CD14-positive monocyte (primary cell): ENCODE results near the gene PANK4. TPM values are rescaled to one million over a fixed set of nuclear protein-coding genes. Genes with fewer than 3 reads are reported as not detected.

ENCODE experiments used
- DNase-seq, 3 donors: peaks; one replicate each; pipeline ENCODE4 v3.0.0-alpha.2; 2011 to 2022
- H2AFZ ChIP-seq: 2 replicates; pipeline ENCODE4 v1.6.0; 2012; ENCODE audit warnings: mild to moderate bottlenecking, low read depth, low read length, inconsistent platforms; ENCODE audit not compliant: insufficient read depth, poor library complexity, severe bottlenecking
- H3K27ac ChIP-seq, 2 donors: 1 replicate in 1 of 2; 2 replicates in 1 of 2; pipeline ENCODE4 v1.5.1; 2012 to 2013; ENCODE audit warnings: low read length in 2 of 2, control low read depth in 1 of 2, inconsistent platforms in 1 of 2, low read depth in 1 of 2, mild to moderate bottlenecking in 1 of 2
- H3K27me3 ChIP-seq, 2 donors: one replicate each; pipeline versions ENCODE4 v1.6.0 to v1.6.1; 2011 to 2013; ENCODE audit warnings: low read length in 2 of 2; ENCODE audit not compliant: control insufficient read depth in 2 of 2, insufficient read depth in 2 of 2
- H3K36me3 ChIP-seq, 2 donors: replicated peaks in 1 of 2; 1 replicate in 1 of 2; 2 replicates in 1 of 2; pipeline versions ENCODE4 v1.5.1 to v1.6.1; 2012 to 2013; ENCODE audit warnings: low read length in 2 of 2, control low read depth in 1 of 2, inconsistent platforms in 1 of 2, mild to moderate bottlenecking in 1 of 2; ENCODE audit not compliant: insufficient read depth in 2 of 2, control insufficient read depth in 1 of 2
- H3K4me1 ChIP-seq, 2 donors: 1 replicate in 1 of 2; 2 replicates in 1 of 2; pipeline versions ENCODE4 v1.5.1 to v1.6.1; 2012 to 2013; ENCODE audit warnings: low read length in 2 of 2, control low read depth in 1 of 2, inconsistent platforms in 1 of 2, mild to moderate bottlenecking in 1 of 2, moderate library complexity in 1 of 2; ENCODE audit not compliant: insufficient read depth in 2 of 2, control insufficient read depth in 1 of 2
- H3K4me2 ChIP-seq: replicated peaks from 2 replicates; pipeline ENCODE3; 2012; ENCODE audit warnings: low read length, moderate library complexity, mild to moderate bottlenecking; ENCODE audit not compliant: poor library complexity, severe bottlenecking; ENCODE audit errors: extremely low read depth
- H3K4me3 ChIP-seq, 3 experiments: fragments of 200-600 bp in 1 of 3; sonication (generic) in 1 of 3; replicated peaks in 1 of 3; 1 replicate in 2 of 3; 2 replicates in 1 of 3; pipeline ENCODE4 v1.5.1; 2011 to 2013; ENCODE audit warnings: low read length in 3 of 3, mild to moderate bottlenecking in 3 of 3, control low read depth in 2 of 3, low read depth in 2 of 3, inconsistent platforms in 1 of 3, moderate library complexity in 1 of 3
- H3K79me2 ChIP-seq: 2 replicates; pipeline ENCODE4 v1.6.0; 2012; ENCODE audit warnings: mild to moderate bottlenecking, control low read depth, inconsistent platforms, low read length, moderate library complexity; ENCODE audit not compliant: insufficient read depth
- H3K9ac ChIP-seq: 2 replicates; pipeline ENCODE4 v1.6.0; 2017; ENCODE audit warnings: low read length, mild to moderate bottlenecking; ENCODE audit not compliant: insufficient read depth, poor library complexity, severe bottlenecking
- H3K9me3 ChIP-seq, 2 donors: replicated peaks in 1 of 2; 1 replicate in 1 of 2; 2 replicates in 1 of 2; pipeline versions ENCODE4 v1.5.1 to v1.6.1; 2012 to 2013; ENCODE audit warnings: low read length in 2 of 2, control low read depth in 1 of 2; ENCODE audit not compliant: control insufficient read depth in 1 of 2, insufficient read depth in 1 of 2
- H4K20me1 ChIP-seq: 2 replicates; pipeline ENCODE4 v1.6.0; 2012; ENCODE audit warnings: mild to moderate bottlenecking, low read length, control low read depth, moderate library complexity; ENCODE audit not compliant: insufficient read depth
- H3K27ac Mint-ChIP-seq, 7 donors: one replicate each; pipeline ENCODE4 v1.8.0; 2020; ENCODE audit warnings: mild to moderate bottlenecking in 7 of 7, mixed read lengths in 7 of 7, moderate library complexity in 6 of 7, inconsistent platforms in 2 of 7
- H3K27me3 Mint-ChIP-seq, 3 donors: one replicate each; pipeline ENCODE4 v1.8.0; 2021 to 2022; ENCODE audit warnings: low read depth in 3 of 3, mild to moderate bottlenecking in 3 of 3, mixed read lengths in 3 of 3, moderate library complexity in 3 of 3, inconsistent platforms in 1 of 3
- H3K36me3 Mint-ChIP-seq, 2 donors: one replicate each; pipeline ENCODE4 v1.8.0; 2020; ENCODE audit warnings: mixed read lengths in 2 of 2, inconsistent platforms in 1 of 2, mild to moderate bottlenecking in 1 of 2
- H3K4me1 Mint-ChIP-seq: one replicate; pipeline ENCODE4 v1.8.0; 2020; ENCODE audit warnings: mild to moderate bottlenecking, mixed read lengths
- H3K4me3 Mint-ChIP-seq, 2 donors: one replicate each; pipeline ENCODE4 v1.8.0; 2020; ENCODE audit warnings: mild to moderate bottlenecking in 2 of 2, mixed read lengths in 2 of 2, moderate library complexity in 1 of 2
- H3K9me3 Mint-ChIP-seq, 7 donors: one replicate each; pipeline ENCODE4 v1.8.0; 2020 to 2022; ENCODE audit warnings: mixed read lengths in 7 of 7, mild to moderate bottlenecking in 6 of 7, moderate library complexity in 6 of 7, inconsistent platforms in 2 of 7
- WGBS: methylation state at CpG from one replicate; pipeline ENCODE4 v1.1.5; 2013; ENCODE audit warnings: missing lambda C conversion rate; ENCODE audit not compliant: insufficient coverage; 5-methylcytosine and 5-hydroxymethylcytosine counted together
- intact Hi-C, 2 donors: fragments of 100-400 bp; cut with micrococcal nuclease; formaldehyde crosslinking; loops; one replicate each; pipeline versions ENCODE4 v1.15.0 to v1.15.1; 2023
- polyA plus RNA-seq, 3 donors: library from polyadenylated mRNA; depleted of rRNA in 1 of 3; unstranded in 2 of 3; stranded (reverse) in 1 of 3; fragments of 300-500 nt in 2 of 3; fragments of >200 nt in 1 of 3; fragmentation: Illumina TruSeq in 2 of 3; gene quantifications; 1 replicate in 2 of 3; 2 replicates in 1 of 3; pipeline ENCODE4 v1.2.3, GENCODE V29; 2012 to 2021
- TF ChIP-seq, protein P1 (sequence below): fragments of 200-600 bp; IDR thresholded peaks from one replicate; pipeline ENCODE4 v1.8.0; 2022; ENCODE audit warnings: antibody characterized with exemption, mild to moderate bottlenecking

The PANK4 gene
- polyA plus RNA-seq, 3 donors = 11.9 to 30.2 (median 13.7) TPM

- TF ChIP-seq, protein P1, sequence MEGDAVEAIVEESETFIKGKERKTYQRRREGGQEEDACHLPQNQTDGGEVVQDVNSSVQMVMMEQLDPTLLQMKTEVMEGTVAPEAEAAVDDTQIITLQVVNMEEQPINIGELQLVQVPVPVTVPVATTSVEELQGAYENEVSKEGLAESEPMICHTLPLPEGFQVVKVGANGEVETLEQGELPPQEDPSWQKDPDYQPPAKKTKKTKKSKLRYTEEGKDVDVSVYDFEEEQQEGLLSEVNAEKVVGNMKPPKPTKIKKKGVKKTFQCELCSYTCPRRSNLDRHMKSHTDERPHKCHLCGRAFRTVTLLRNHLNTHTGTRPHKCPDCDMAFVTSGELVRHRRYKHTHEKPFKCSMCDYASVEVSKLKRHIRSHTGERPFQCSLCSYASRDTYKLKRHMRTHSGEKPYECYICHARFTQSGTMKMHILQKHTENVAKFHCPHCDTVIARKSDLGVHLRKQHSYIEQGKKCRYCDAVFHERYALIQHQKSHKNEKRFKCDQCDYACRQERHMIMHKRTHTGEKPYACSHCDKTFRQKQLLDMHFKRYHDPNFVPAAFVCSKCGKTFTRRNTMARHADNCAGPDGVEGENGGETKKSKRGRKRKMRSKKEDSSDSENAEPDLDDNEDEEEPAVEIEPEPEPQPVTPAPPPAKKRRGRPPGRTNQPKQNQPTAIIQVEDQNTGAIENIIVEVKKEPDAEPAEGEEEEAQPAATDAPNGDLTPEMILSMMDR = no peak
- H3K4me3 ChIP-seq = no peak overlapping the region
- H3K4me1 ChIP-seq = peaks cover 31 to 42% of the 10 kb centered on the region in 2 donors
- intact Hi-C loops = loop anchor here (5.0 to 10.0 kb wide), 5 partner anchors 59 to 324 kb away; partner anchors contain the start of genes MORN1 (in 1 of the 2), PEX10 (in 1 of the 2), PRXL2B (in 1 of the 2) and RER1 (in 1 of the 2)
- peak overlapping the region; percentile 34 for H3K4me2 ChIP-seq
- H3K27me3 Mint-ChIP-seq = peaks cover 39 to 70% (median 58%) of the 10 kb centered on the region in 3 donors
- peaks cover 31% of the 10 kb centered on the region for H3K4me1 Mint-ChIP-seq
- DNase-seq = no peak
- H3K9me3 ChIP-seq = no peaks in the 10 kb centered on the region
- H3K27ac Mint-ChIP-seq = peak overlapping the region in 1 of 7 donors; percentile 28
- H2AFZ ChIP-seq = no peak overlapping the region
- peaks cover 30 to 57% of the 10 kb centered on the region in 2 donors for H3K27me3 ChIP-seq
- no peak overlapping the region for H3K27ac ChIP-seq
- H3K4me3 Mint-ChIP-seq = peak overlapping the region in 1 of 2 donors; percentile 78
- WGBS = 33% methylated on average over 1 of the region's 10 CpGs
- peaks cover 32% of the 10 kb centered on the region for H4K20me1 ChIP-seq
- no peaks in the 10 kb centered on the region for H3K36me3 ChIP-seq
- H3K79me2 ChIP-seq = peaks cover 24% of the 10 kb centered on the region
- peaks cover 5 to 6% of the 10 kb centered on the region in 2 donors for H3K36me3 Mint-ChIP-seq
- H3K9ac ChIP-seq = no peak overlapping the region
- H3K9me3 Mint-ChIP-seq = peaks cover 0 to 11% (median 0%) of the 10 kb centered on the region in 7 donors
Observed at GRCh38 chr1:2528611-2528965, 2.2 kb upstream of the PANK4 start.

DNA sequence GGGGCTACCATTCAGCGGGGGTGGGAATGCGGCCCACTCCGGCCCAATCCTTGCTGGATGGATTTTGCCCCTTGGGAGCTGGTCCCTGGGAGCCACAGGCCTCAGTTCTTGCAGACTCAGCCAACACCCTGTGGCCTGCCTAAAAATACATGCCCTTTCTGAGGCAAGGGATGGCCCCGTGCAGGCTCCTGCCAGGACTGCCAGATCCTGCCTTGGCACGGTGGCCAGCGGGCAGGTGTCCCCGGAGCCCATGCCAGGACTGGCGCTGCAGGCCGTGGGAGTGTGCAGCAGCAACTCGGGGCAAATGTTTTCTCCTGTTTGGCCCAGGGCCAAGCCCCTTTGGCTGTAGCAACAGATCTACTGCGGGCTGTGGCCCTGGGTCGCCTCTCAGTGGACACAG, 1.6 kb upstream of the PANK4 start:
- H3K27ac ChIP-seq = no peak overlapping the region
- TF ChIP-seq, protein P1 = no peak
- H3K4me2 ChIP-seq = no peak overlapping the region
- Mint-ChIP-seq H3K4me3 (peak overlapping the region in 1 of 2 donors; percentile 76), H3K36me3 (peaks cover 6 to 7% of the 10 kb centered on the region in 2 donors), H3K9me3 (peaks cover 0 to 11% (median 0%) of the 10 kb centered on the region in 7 donors), H3K27ac (no peak overlapping the region), H3K27me3 (peaks cover 35 to 64% (median 53%) of the 10 kb centered on the region in 3 donors), H3K4me1 (peaks cover 31% of the 10 kb centered on the region)
- peaks cover 38% of the 10 kb centered on the region for H4K20me1 ChIP-seq
- H3K4me1 ChIP-seq = peaks cover 31 to 42% of the 10 kb centered on the region in 2 donors
- H3K36me3 ChIP-seq = no peaks in the 10 kb centered on the region
- H3K79me2 ChIP-seq = peaks cover 30% of the 10 kb centered on the region
- intact Hi-C loops = loop anchor here (5.0 to 10.0 kb wide), 5 partner anchors 59 to 323 kb away; partner anchors contain the start of genes MORN1 (in 1 of the 2), PEX10 (in 1 of the 2), PRXL2B (in 1 of the 2) and RER1 (in 1 of the 2)
- no peak for DNase-seq
- no peaks in the 10 kb centered on the region for H3K9me3 ChIP-seq
- 90% methylated on average over 12 of the region's 12 CpGs for WGBS
- peaks cover 30 to 55% of the 10 kb centered on the region in 2 donors for H3K27me3 ChIP-seq
- no peak overlapping the region for H2AFZ ChIP-seq
- H3K9ac ChIP-seq = no peak overlapping the region
- no peak overlapping the region for H3K4me3 ChIP-seq
